Hematopoietic multipotent progenitor cell (in vitro differentiated cells): ENCODE results near the gene USP20. TPM values are rescaled to one million over a fixed set of nuclear protein-coding genes. Genes with fewer than 3 reads are reported as not detected.

Experiments used
- DNase-seq, 3 donors: peaks; one replicate each; pipeline ENCODE4 v3.0.0-alpha.2; 2011 to 2015; ENCODE audit warnings: low read depth in 2 of 3, low spot score in 2 of 3
- total RNA-seq: library from RNA; depleted of rRNA; stranded (reverse); fragments of >200 nt; gene quantifications from one replicate; pipeline ENCODE4 v1.2.3, GENCODE V29; 2012

USP20 gene
- total RNA-seq, 1 donor = 41.7 TPM

DNA sequence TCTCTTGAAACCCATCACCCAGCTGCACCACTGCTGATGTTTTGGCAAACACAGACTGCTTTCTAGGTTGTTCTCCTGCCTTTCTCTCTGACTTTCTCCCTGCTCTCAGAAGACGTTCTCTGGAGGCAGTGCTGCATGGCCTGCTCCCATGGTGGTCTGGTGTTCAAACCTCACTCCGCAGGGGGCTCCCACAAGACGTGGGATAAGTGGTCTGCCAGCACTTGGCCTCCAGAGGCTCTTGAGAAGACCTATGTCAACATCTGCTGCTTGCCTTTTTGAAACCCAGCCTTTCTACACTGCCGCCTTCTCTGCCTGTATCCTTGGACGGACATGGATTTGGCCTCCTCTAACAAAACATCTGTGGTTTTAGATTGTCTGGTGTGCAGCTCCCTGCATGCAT lies 16.6 kb downstream of the USP20 start:
- DNase-seq = no peak

DNA sequence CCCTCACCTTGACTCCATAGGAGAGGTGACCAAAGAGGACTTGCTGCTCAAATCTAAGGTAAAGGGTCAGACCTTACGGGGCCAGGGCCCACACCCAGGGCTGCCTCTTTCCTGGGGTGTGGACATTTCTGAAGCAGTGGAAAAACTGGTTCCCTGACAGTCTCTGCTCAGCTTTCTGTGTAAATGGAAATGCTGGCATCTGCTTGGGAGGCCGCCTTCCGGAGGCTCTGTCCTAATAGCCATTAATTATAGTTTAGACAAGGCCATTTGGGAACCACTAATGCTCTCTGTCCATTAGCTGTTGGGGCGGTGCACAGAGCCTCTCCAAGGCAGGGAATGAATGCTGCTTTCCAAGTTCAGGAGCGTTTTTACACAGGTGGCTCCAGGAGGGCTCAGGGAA lies 17.3 kb downstream of the USP20 start:
- DNase-seq = no peak

DNA sequence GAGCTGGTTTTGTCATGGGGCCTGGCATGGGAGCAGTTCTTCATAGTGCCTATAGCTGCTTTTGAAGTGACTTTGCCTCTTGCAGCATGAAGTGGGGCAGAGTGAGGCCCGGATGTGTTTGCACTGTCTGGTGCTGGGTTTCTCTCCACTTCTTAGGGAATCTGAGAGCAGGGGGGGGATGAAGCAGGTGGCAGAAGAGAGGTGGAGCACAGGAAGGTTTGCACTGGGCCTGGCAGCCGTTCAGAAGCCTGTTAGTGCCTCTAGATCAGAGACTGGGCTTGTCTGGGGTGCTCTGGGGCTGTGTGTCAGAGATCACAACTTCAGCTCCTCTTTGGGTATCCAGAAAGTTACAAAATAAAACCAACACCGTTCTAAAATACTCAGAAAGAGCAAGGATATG lies 18.4 kb downstream of the USP20 start:
- no peak for DNase-seq

DNA sequence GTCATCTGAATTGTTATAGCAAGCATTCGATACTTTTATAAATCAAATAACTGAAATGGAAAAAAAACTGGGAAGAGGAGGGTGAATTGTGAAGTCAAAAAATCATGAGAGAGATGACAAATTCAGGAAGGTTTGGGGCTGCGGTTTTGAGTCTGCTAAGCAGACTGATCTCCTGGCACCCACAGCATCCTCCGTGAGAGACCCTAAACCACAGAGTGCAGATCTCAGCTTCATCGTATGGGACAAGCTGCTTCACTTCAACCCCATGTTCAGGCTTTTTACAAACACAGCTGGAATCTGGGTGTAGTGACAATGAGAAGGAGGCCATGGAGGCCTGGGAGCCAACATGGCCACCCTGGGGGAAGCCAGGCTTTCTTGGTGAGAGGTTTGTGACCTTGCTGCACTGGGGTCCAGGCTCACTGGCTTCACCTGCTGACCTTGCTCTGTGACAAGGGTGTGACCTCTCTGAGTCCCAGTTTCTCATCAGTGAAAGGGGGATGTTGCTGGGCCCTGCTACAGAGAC lies 19.4 kb downstream of the USP20 start:
- no peak for DNase-seq

DNA sequence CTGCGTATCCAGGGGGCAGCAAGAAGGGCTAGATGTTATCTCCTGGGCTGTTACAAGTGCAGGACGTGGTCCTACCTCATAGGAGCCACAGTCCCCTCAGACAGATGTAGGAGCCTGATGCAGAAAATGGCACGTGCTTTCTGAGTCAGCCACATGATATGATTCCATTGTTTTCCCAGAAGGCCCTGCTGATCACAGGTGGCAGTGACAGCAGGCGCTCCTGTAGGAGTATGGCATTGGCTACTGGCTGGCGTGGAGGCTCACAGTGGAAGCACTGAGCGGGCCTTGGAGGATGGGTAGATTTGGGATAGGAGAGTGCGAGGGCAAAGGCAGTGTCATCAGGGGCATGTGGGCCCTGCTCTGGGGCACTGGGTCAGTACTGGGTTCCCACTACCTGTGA lies 21.9 kb downstream of the USP20 start:
- no peak for DNase-seq

DNA sequence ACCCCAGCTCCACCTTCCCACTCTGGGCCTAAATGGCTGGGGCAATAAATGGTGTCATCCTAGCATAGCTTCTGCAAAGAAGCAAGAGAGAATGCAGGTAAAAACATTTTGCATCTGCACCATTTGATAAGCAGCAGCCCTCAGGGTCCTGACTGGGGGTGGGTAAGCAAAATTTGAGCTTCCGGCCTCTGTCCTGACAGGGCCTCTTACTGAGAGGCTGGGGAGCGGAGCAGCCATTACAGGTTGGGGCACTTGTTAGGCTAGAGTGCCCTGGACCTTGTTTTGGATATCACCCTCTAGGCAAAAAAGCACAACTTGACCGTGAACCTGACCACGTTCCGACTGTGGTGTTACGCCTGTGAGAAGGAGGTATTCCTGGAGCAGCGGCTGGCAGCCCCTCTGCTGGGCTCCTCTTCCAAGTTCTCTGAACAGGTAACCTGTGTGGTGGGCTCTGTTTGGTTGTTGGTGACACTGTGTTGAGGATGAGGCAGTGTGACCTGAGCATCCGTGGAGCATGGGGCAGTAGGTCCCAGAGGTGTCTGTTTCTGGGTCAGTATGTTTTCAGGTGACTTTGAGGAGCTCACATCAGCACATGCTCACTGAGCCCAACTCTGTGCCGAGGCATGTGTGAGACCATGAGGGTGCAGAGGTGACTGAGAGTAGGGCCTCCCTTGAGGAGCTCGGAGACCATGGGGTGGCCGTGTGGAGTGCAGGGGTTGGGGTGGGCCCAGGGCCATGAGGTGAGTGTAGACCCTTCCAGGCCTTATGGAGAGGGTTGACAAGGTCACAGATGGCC lies 23.1 kb downstream of the USP20 start:
- DNase-seq = no peak

DNA sequence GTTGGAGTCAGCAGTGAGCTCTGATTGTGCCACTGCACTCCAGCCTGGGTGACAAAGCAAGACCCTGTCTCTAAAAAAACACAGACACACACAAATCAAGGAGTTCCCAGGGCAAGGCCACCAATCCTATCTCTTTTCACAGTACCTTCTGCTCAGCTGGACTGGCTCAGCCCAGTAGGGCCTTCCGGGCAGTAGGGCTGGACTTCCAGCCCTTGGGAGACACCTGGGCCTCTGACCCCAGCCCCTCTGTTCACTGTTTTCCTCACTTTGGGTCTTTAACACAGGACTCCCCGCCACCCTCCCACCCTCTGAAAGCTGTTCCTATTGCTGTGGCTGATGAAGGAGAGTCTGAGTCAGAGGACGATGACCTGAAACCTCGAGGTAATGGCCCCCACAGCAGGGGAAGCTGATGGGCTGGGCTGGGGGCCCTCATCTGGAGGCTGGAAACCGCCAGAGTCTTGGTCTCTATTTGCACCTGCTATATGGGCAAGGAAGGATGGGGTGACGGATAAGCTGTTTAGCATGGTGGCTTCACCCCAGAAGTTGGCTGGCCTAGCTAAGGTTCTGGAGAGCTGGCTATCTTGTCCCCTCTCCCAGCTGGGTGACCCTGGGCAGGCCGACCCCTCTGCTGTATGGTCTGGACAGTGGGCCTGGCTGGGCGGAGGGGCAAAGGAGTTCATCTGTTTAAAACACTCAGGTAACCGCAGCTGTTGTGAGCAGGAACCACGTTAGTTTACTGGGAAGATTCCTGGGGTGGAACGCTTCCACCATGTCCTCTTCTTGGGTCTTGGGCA lies 25.6 kb downstream of the USP20 start:
- DNase-seq = peak in 2 of 3 donors; percentile 80 to 87

DNA sequence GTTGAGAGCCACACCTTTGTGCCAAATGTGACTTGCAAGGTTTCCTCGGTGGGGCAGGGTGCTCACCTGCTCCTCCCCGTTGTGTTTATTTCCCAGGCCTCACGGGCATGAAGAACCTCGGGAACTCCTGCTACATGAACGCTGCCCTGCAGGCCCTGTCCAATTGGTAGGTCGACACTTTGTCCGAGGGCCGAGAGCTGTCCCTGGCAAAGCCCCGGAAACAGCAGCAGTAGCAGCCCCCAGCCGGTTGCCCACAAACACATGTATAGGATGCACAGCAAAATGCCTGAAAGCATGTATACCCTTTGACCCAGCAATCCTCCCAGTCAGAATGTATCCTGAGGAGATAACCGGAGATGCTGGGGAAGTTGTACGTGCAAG lies 26.2 kb downstream of the USP20 start:
- DNase-seq = no peak

DNA sequence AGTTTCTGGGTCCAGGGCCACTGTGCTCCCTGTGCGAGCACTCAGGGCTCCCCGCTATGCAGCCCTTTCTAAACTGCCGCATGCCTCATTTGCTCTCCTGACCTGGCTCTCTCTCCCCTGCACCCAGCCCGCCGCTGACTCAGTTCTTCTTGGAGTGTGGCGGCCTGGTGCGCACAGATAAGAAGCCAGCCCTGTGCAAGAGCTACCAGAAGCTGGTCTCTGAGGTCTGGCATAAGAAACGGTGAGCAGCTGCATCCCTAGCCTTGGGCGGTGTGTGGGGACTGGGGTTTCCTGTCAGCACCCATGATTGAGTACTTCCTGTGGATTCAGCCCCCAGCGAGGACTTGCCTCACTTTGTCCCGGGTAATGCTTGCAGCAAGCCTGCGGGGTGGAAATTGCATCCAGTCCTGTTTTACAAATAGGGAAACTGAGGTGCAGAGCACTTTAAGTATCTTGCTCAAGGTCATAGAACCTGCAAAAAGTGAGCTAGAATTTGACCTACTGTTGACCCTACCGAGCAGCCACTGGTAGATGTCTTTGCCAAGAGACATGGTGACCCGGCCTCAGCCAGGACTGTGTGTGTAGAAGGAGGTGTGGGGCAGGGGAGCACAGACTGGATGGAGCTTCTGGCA lies 27.9 kb downstream of the USP20 start:
- DNase-seq = peak in 2 of 3 donors; percentile 98 to 100

DNA sequence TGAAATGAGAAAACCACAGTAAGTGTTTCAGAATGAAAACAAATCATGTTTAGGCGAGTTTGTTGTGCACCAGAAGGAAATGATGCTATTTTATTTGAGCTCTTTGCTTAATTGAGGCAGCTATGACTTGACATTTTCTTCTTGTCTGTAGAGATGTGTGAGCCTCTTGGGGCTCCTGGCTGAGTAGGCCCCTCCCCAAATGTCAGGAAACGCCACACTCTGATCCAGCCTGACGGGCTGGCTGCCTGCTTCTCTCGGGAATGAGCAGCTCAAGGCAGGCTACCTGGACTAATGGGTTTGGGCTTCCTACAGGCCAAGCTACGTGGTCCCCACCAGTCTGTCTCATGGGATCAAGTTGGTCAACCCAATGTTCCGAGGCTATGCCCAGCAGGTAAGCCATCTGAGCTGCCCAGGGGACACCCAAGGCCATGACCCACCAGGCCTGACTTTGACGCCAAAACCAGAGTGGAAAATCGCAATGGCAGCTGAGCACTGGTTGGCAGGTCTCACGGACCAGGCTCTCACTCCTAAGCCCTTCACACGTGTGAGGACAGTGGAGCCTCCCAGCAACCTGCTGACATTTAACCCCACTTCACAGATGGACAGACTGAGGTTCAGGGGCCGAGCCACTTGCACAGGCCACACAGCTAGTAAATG lies 29.9 kb downstream of the USP20 start:
- DNase-seq = peak in 1 of 3 donors; percentile 37

DNA sequence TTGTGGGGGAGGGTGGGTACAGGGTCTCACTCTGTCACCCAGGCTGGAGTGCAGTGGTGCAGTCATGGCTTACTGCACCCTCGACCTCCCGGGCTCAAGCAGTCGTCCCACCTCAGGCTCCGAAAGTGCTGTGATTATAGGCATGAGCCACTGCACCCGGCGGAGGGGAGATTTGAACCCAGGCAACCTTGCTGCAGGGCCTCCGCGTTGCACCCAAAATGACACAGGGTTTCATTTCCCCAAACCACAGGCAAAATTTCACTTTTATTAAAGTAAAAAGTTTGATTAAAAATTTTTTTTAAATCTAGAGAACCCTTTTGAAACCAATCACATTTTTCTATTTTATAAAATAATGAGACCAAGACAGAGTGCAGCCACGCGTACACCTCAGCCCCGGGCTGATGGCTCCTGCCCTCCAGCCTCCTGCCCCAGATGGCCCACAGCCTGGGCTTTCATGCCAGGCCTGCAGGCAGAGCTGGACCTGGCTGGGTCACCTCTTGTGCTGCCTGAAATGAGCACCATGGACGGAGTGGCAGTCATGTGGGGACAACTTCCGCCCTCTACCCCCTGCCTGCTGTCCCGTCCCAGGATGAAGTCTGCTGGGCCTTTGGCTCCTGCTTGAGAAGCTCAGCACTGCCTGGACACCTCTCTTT lies 30.5 kb downstream of the USP20 start:
- no peak for DNase-seq

DNA sequence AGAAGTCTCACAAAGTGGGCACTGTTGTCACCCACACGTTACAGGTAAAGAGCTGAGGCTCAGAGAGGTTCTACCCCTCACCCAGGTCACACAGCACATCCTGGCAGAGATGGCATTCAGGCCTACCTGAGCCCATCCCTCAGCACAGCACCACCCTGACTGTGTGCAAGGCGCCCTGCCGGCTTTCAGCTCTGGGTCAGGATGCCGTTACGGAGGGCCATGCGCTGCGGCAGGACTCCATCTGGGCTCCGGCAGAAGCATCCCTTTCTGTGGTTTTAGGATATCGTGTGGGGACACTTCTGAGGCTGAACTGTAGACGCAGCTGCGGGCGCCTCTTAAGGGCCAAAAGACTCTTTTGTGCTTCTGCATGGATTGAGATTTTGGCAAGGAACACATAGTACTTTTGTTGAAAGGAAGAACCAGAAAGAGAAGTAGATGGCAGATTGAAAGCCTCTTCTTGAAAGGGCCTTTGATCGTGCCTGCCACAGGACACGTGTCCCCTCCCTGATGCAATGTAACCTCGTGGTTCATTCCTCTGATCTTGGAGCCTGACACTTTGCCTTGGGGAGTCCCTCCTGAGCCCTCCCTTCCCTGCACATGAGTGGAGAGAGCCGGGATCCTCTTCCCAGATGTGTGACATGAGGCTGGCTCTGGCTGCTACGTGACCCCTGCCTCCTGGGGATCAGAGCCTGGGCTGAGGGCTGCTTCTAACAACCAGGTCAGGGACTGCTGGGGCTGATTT lies 31.3 kb downstream of the USP20 start:
- DNase-seq = no peak

DNA sequence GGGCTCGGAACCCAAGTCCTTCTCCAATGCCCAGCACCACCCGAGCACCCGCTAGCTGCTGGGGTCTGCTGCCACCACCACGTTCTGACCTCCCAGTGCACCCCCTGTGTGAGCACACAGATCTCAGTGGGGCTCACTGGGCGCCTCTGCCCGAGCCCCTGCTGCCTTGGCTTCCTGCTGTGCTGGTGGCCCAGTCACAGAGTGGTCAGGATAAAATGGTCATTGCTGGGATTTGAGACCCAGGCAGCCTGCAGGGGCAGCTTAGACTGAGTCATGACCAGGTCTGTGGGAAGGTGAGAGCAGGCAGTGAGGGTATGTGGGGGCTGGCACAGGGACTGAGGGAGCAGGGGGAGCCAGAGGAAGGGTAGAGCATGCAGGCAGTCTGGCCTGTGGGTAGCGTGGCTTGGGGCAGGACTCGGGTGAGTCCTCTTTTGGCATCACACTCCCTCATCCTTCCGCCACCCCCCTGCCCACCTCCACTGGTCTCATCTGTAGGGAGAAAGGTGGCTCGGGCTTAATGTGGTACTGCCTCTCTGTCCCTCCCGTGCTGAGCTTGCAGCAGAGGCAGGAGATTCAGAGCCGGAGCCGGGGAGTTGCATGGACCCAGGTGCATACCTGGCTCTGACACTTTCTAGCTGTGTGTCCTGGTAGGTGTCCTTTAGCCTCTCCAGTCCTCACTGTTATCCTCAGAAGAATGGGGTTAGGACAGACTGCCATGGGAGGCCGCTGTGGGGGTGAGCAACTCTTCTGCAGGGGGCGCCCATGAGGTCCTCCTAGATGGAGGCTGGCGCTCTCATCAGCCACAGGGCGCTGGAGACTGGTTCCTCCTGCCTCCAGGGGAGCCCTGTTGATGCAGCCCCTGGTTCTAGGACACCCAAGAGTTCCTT lies 32.1 kb downstream of the USP20 start:
- no peak for DNase-seq

DNA sequence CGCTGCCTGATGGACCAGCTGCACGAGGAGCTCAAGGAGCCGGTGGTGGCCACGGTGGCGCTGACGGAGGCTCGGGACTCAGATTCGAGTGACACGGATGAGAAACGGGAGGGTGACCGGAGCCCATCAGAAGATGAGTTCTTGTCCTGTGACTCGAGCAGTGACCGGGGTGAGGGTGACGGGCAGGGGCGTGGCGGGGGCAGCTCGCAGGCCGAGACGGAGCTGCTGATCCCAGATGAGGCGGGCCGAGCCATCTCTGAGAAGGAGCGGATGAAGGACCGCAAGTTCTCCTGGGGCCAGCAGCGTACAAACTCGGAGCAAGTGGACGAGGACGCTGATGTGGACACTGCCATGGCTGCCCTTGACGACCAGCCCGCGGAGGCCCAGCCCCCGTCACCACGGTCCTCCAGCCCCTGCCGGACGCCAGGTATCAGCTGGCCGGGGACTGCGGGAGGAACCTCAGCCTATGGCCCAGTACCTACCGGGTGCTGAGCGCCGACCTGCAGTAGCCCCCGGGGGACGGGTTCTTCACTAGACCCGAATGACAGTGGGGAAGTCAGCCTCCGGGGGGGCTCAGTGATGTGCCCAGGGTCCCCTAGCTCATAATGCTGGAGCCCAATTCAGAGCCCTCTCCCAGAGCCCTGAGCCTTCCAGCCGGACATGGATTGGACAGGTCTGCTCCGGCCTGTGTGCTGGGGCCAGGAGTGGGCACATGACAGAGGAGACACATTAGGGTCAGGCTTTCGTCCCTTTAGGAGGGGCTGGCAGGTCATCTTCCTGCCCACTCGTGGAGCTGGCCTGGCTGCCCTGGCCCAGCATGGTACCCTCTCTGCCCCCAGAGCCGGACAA lies 33.0 kb downstream of the USP20 start:
- DNase-seq = no peak

DNA sequence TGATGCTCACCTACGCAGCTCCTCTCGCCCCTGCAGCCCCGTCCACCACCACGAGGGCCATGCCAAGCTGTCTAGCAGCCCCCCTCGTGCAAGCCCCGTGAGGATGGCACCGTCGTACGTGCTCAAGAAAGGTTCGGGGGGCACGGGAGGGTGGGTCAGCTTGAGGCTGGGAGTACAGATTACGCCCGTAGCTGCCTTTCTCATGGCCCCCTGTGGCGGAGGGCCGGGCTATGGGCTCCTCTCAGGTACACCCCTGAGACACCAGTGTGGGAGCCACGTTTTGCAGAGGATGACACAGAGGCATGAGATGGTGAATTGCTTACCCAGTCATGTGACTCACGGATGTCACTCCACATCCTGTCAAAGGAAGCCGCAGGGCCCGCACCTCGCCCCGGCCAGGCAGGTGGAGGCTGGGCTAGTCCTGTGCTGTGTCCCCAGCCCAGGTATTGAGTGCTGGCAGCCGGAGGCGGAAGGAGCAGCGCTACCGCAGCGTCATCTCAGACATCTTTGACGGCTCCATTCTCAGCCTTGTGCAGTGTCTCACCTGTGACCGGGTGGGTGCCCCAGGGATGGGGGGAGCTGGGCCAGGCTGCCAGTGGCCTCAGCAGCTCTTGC lies 33.7 kb downstream of the USP20 start:
- DNase-seq = peak in 1 of 3 donors; percentile 78

DNA sequence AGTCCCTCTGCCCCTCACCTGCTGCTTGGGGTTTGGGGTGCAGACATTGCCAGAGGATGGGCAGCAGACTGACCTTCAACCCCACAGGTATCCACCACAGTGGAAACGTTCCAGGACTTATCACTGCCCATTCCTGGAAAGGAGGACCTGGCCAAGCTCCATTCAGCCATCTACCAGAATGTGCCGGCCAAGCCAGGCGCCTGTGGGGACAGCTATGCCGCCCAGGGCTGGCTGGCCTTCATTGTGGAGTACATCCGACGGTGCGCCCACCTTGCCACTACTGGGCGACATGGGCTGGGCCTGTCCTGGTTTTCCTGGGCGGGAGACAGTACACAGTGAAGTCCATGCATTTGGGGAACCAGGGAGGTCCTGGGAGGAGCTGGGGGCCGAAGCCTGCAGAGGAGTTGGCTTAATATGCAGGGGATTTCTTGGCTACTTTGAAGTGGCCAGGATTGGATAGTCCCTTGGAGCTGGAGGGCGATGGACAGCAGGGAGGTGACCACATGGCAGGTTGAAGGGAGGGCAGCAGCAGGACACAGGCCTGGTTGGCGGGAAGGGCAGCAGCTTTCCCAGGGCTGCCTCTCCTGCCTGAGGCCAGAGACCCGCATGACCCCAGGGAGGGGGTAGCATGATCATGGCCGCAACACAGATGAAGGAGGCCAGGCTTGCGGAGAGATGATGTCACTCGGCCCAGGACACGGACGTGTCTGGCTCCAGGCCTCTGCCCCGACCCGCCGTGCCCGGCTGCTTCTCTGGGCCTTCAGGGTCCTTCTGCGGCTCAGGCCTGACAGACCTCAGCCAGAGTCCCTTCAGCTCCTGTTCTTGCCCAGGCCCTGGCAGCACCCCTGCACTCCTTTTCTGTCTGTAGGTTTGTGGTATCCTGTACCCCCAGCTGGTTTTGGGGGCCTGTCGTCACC lies 34.6 kb downstream of the USP20 start:
- DNase-seq = no peak
